Upper lobe of right lung (tissue), 1 donor: ENCODE results near the gene TMEM52B. TPM values are rescaled to one million over a fixed set of nuclear protein-coding genes. Genes with fewer than 3 reads are reported as not detected.
"Not testable (repeated sequence)": the region's sequence is repeated elsewhere in the genome, so short reads cannot be mapped to it uniquely, and the experiment has no call there.

Experiments used
- ATAC-seq: fragments of 200-7000 bp; cut with Tn5 transposase; one replicate; pipeline ENCODE4 v1.9.1; 2020; ENCODE audit warnings: mild to moderate bottlenecking, moderate library complexity
- DNase-seq: peaks from one replicate; pipeline ENCODE4 v3.0.0-alpha.2; 2020
- H3K27ac ChIP-seq: fragments of 200-600 bp; one replicate; pipeline ENCODE4 v1.8.0; 2022
- H3K27me3 ChIP-seq: fragments of 200-600 bp; one replicate; pipeline ENCODE4 v1.8.0; 2022; ENCODE audit warnings: mild to moderate bottlenecking
- H3K36me3 ChIP-seq: fragments of 200-600 bp; one replicate; pipeline ENCODE4 v1.8.0; 2022
- H3K4me1 ChIP-seq: fragments of 200-600 bp; one replicate; pipeline ENCODE4 v1.8.0; 2022
- H3K4me3 ChIP-seq: fragments of 200-600 bp; one replicate; pipeline ENCODE4 v1.8.0; 2022; ENCODE audit warnings: mild to moderate bottlenecking
- H3K9me3 ChIP-seq: fragments of 200-600 bp; one replicate; pipeline ENCODE4 v1.8.0; 2022
- intact Hi-C: fragments of 100-400 bp; cut with DNase I; formaldehyde crosslinking; loops from one replicate; pipeline ENCODE4 v1.11.0; 2022
- total RNA-seq: library from RNA; stranded (reverse); fragmentation: NEBNext Ultra II Directional; extraction: Animal tissue kit (Norgen Biotek cat#: 25700); gene quantifications from one replicate; pipeline ENCODE4 v1.2.1, GENCODE V29; 2021
- TF ChIP-seq, protein P1 (sequence below): fragments of 200-600 bp; IDR thresholded peaks from one replicate; pipeline ENCODE4 v1.8.0; 2022; ENCODE audit warnings: antibody characterized with exemption
- donor health status: DM: no; HTN: yes; CAD: no; lungs with severe emphysema.

TMEM52B gene
- total RNA-seq, 1 donor from 2014 or later = 2.3 TPM

DNA sequence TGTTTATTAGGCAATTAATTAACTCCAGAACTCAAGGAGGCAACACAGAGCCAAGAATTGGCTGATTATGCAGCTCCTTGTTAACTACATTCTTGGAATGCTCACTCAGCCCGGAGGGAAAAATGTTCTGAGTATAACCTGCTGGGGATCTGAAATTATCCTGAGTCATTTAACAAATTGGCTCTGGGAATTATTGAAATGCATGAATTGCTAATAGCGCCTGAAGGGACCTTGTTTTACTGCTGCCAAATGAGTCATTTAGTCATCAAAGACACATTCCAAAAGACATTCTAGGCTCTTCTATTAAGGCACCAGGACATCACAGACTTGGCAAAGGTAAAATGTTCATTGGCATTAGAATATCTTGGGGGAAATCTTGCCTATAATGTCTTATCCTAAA is 13.0 kb downstream of the TMEM52B start:
- Histone ChIP-seq H3K4me1 (peaks cover 9% of the 10 kb centered on the region), H3K27me3 (no peaks in the 10 kb centered on the region), H3K27ac (no peak overlapping the region), H3K4me3 (no peak overlapping the region), H3K36me3 (no peaks in the 10 kb centered on the region), H3K9me3 (no peaks in the 10 kb centered on the region)
- TF ChIP-seq, protein P1, sequence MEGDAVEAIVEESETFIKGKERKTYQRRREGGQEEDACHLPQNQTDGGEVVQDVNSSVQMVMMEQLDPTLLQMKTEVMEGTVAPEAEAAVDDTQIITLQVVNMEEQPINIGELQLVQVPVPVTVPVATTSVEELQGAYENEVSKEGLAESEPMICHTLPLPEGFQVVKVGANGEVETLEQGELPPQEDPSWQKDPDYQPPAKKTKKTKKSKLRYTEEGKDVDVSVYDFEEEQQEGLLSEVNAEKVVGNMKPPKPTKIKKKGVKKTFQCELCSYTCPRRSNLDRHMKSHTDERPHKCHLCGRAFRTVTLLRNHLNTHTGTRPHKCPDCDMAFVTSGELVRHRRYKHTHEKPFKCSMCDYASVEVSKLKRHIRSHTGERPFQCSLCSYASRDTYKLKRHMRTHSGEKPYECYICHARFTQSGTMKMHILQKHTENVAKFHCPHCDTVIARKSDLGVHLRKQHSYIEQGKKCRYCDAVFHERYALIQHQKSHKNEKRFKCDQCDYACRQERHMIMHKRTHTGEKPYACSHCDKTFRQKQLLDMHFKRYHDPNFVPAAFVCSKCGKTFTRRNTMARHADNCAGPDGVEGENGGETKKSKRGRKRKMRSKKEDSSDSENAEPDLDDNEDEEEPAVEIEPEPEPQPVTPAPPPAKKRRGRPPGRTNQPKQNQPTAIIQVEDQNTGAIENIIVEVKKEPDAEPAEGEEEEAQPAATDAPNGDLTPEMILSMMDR = no peak
- no peak for ATAC-seq
- no peak for DNase-seq
- intact Hi-C loops = loop anchor here (5.0 kb wide), 1 partner anchor 40 kb away; no protein-coding TSS in a partner anchor

DNA sequence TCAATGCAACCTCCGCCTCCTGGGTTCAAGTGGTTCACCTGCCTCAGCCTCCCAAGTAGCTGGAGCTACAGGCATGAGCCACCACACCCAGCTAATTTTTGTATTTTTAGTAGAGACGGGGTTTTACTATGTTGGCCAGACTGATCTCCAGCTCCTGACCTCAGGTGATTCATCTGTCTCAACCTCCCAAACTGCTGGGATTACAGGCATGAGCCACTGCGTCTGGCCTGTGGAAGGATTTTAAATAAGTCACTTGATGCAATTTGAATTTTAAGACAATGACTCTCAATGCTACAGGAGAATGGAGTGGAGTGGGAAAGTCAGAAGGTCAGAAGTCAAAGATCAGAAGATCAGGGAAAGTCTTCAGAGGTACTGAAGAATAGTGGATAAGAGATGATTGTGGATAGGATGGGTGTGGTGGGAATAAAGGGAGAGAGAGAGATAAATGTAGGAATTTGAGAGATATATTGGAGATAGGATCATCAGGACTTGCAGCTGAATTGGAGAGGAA is 15.4 kb downstream of the TMEM52B start:
- ATAC-seq = no peak
- TF ChIP-seq, protein P1 = no peak
- intact Hi-C loops = loop anchor here (5.0 kb wide), 1 partner anchor 42 kb away; no protein-coding TSS in a partner anchor

DNA sequence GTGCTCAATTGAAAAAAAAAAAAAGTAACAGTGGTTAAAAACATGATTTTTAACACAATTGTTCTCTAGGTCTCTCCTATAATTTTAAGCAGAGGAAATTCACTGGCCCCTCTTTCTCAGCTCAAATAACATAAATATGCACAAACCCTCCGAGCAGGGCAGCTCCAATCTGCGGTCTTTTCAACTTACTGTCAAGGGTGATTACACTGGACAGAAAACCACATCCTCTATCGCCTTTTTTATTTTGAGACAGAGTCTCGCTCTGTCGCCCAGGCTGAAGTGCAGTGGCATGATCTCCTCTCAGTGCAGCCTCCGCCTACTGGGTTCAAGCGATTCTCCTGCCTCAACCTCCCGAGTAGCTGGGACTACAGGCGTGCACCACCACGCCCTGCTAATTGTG is 17.4 kb downstream of the TMEM52B start:
- no peaks in the 10 kb centered on the region for H3K4me1 ChIP-seq
- H3K9me3 ChIP-seq = no peaks in the 10 kb centered on the region
- no peak overlapping the region for H3K4me3 ChIP-seq
- TF ChIP-seq, protein P1 = no peak
- H3K27ac ChIP-seq = no peak overlapping the region
- H3K27me3 ChIP-seq = no peaks in the 10 kb centered on the region
- H3K36me3 ChIP-seq = no peaks in the 10 kb centered on the region
- DNase-seq = no peak
- ATAC-seq = peak; percentile 53
- intact Hi-C loops = no loop called here

More for the DNA sequence above, 15.4 kb downstream of the TMEM52B start:
- Histone ChIP-seq H3K27me3 (no peaks in the 10 kb centered on the region), H3K4me3 (no peak overlapping the region), H3K36me3 (no peaks in the 10 kb centered on the region), H3K9me3 (no peaks in the 10 kb centered on the region), H3K27ac (no peak overlapping the region), H3K4me1 (peaks cover 9% of the 10 kb centered on the region)
- no peak for DNase-seq

DNA sequence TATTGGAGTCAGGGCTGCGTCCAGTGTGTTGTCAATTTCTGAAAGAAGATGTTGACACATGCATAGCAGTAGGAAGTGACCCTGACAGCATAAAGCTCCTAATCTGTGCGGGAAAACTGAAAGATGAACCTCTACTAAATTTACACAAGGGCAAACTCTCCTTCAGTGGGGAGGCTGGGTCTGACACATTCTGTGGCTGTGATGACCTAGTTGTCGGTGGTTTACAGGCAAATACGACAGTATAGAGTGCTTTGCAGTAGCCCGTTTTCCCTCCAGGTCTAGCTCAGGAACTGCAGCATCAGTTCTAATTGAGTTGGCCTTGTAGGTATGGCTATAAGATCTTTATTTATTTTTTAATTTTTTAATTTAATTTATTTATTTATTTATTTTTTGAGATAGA is 19.0 kb downstream of the TMEM52B start:
- no peak overlapping the region for H3K4me3 ChIP-seq
- intact Hi-C loops = no loop called here
- TF ChIP-seq, protein P1 = no peak
- no peaks in the 10 kb centered on the region for H3K4me1 ChIP-seq
- H3K36me3 ChIP-seq = no peaks in the 10 kb centered on the region
- H3K9me3 ChIP-seq = no peaks in the 10 kb centered on the region
- no peak for DNase-seq
- H3K27ac ChIP-seq = no peak overlapping the region
- no peaks in the 10 kb centered on the region for H3K27me3 ChIP-seq
- no peak for ATAC-seq

DNA sequence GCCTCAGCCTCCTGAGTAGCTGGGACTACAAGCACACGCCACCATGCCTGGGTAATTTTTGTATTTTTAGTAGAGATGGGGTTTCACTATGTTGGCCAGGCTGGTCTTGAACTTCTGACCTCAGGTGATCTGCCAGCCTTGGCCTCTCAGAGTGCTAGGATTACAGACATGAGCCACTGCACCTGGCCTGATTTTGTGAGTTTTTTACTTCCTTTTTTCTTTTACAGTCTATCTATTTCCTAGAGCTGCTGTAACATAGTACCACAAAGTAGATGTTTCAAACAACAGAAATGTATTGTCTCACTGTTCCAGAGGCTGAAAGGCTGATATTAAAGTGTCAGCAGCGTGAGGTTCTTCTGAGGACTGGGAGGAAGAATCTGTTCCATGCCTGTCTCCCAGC is 25.7 kb downstream of the TMEM52B start:
- intact Hi-C loops, H3K27me3 ChIP-seq, H3K4me3 ChIP-seq, H3K9me3 ChIP-seq, H3K4me1 ChIP-seq, DNase-seq, H3K27ac ChIP-seq, H3K36me3 ChIP-seq, ATAC-seq: not testable (repeated sequence)

DNA sequence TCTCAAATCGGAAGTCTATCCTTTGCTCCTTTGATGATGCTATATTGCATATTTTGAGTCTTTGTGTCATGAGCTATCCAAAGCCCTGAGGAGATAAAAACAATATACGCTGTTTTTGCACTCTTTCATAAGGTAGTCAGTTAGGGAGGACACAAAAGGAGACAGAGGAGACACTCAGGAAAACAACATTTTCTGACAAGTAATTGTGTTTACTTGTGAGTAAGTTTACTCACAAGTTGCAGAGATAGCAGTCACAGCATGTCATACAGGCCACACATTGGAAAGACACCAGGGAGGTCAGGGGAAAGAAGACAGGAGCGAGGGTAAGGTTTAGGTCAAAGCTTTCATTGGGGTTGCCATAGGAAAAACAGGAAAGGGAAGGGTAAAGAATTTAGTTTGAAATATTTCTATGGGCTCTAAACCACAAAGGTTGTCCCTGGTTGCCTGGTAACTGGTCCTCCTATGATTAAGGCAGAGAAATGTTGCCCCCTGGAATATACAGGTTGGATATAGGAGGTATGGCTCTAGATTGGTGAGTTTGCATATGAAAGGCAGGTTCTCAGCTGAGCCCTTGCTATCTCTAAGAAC is 26.5 kb downstream of the TMEM52B start:
- H3K27me3 ChIP-seq = no peaks in the 10 kb centered on the region
- ATAC-seq = no peak
- TF ChIP-seq, protein P1 = no peak
- H3K27ac ChIP-seq = no peak overlapping the region
- intact Hi-C loops = no loop called here
- no peaks in the 10 kb centered on the region for H3K9me3 ChIP-seq
- H3K36me3 ChIP-seq = no peaks in the 10 kb centered on the region
- H3K4me3 ChIP-seq = no peak overlapping the region
- H3K4me1 ChIP-seq = no peaks in the 10 kb centered on the region
- DNase-seq = no peak
